ENCODE measurements around the gene EYS. TPM values are rescaled to one million over a fixed set of nuclear protein-coding genes. Genes with fewer than 3 reads are reported as not detected.

Gene EYS
- total RNA-seq, 1 donor from 2014 or later: not detected

DNA sequence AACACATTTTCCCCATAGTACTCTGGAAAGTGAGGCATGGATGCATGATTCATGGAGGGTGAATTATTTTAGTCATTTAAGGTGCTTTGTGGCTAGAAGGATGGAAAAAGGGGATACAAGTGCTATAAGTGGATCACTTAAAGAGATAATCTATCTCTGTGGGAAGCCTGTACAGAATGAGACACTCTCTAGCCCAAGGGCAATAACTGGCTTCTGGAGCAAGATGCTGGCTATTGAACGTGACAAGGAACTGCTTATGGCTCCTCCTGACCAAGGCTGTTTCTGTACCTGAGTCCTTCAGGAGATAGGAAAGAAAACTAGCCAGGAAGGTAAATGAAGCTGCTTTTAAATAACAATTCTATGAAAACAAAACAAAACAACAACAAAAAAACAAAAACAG lies 590.7 kb downstream of the EYS start:
- H3K27ac ChIP-seq: no peak overlapping the region
- TF ChIP-seq, protein P1, sequence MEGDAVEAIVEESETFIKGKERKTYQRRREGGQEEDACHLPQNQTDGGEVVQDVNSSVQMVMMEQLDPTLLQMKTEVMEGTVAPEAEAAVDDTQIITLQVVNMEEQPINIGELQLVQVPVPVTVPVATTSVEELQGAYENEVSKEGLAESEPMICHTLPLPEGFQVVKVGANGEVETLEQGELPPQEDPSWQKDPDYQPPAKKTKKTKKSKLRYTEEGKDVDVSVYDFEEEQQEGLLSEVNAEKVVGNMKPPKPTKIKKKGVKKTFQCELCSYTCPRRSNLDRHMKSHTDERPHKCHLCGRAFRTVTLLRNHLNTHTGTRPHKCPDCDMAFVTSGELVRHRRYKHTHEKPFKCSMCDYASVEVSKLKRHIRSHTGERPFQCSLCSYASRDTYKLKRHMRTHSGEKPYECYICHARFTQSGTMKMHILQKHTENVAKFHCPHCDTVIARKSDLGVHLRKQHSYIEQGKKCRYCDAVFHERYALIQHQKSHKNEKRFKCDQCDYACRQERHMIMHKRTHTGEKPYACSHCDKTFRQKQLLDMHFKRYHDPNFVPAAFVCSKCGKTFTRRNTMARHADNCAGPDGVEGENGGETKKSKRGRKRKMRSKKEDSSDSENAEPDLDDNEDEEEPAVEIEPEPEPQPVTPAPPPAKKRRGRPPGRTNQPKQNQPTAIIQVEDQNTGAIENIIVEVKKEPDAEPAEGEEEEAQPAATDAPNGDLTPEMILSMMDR (IDR thresholded peaks at IDR 0.05): no peak
- H3K27me3 ChIP-seq: no peaks in the 10 kb centered on the region
- no peaks in the 10 kb centered on the region for H3K4me1 ChIP-seq
- intact Hi-C loops (cut with DNase I): no loop called here
- no peak overlapping the region for H3K4me3 ChIP-seq
- H3K36me3 ChIP-seq: no peaks in the 10 kb centered on the region
- no peak for DNase-seq (ENCODE audit: low spot score in 2 of 2)
- H3K9me3 ChIP-seq: no peaks in the 10 kb centered on the region

DNA sequence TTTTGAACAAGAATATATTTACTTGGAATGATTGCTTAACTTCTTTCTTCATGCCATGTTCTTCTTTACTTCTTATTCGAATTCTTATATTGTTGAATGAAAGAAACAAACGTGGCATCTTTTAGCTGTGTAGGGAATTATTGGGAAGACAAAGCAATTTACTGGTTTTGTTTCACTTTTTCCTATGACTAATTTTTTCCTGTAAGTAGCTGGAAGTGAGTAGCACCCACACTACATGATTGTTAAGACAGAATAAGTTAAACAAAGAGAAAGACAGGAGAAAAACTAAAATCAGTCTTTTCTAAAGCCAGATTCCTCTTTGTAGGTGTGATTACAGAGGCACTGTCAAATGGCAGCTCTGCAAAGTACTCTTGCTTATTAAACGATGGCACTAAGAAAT lies 593.4 kb downstream of the EYS start:
- Histone ChIP-seq H3K9me3 (no peaks in the 10 kb centered on the region), H3K27ac (no peak overlapping the region), H3K4me1 (no peaks in the 10 kb centered on the region), H3K36me3 (no peaks in the 10 kb centered on the region), H3K4me3 (no peak overlapping the region), H3K27me3 (no peaks in the 10 kb centered on the region)
- TF ChIP-seq, protein P1 (IDR thresholded peaks at IDR 0.05): no peak
- no peak for DNase-seq (ENCODE audit: low spot score in 2 of 2)
- intact Hi-C loops (cut with DNase I): no loop called here

DNA sequence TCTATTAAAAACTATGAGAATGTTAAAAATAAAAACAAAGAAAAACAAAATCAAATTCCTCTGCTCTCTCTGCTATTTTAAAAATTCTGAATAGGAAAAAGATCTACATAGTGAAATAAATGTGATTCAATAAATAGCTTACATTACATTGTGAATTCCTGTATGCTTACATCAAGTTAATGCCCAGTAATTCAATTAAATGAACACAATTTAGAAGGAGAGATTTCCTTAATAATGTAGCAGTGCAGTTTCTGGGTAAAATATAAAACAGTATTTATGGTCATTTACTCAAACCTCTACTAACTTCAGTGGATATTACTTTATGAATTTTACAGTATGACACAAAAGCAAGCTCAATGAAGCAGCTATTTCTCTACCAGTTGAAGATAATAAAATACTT lies 594.6 kb downstream of the EYS start:
- DNase-seq (ENCODE audit: low spot score in 2 of 2): no peak
- H3K36me3 ChIP-seq: no peaks in the 10 kb centered on the region
- H3K27ac ChIP-seq: no peak overlapping the region
- TF ChIP-seq, protein P1 (IDR thresholded peaks at IDR 0.05): no peak
- H3K4me3 ChIP-seq: no peak overlapping the region
- no peaks in the 10 kb centered on the region for H3K9me3 ChIP-seq
- intact Hi-C loops (cut with DNase I): no loop called here
- no peaks in the 10 kb centered on the region for H3K27me3 ChIP-seq
- no peaks in the 10 kb centered on the region for H3K4me1 ChIP-seq

DNA sequence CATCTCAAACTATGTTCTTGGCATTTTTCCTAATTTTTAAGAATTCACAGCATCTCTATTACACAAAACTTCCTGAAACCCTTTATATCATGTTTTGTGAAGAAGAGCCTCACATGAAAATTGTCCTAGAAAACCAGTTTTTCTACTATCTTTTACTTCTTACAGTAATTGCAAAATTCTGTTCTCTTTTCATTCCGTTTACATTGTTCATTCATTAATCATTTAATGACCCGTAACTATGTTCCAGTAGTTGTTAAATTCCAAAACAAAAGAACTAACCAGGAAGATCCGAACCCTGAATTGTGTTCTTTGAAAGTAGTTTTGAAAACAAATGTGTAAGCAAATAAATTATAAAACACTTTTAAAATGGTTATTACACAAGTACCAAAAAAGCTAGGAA lies 597.0 kb downstream of the EYS start:
- Histone ChIP-seq H3K4me3 (no peak overlapping the region), H3K36me3 (no peaks in the 10 kb centered on the region), H3K9me3 (no peaks in the 10 kb centered on the region), H3K4me1 (no peaks in the 10 kb centered on the region), H3K27me3 (no peaks in the 10 kb centered on the region), H3K27ac (no peak overlapping the region)
- no peak for DNase-seq (ENCODE audit: low spot score in 2 of 2)
- TF ChIP-seq, protein P1 (IDR thresholded peaks at IDR 0.05): no peak
- intact Hi-C loops (cut with DNase I): no loop called here

DNA sequence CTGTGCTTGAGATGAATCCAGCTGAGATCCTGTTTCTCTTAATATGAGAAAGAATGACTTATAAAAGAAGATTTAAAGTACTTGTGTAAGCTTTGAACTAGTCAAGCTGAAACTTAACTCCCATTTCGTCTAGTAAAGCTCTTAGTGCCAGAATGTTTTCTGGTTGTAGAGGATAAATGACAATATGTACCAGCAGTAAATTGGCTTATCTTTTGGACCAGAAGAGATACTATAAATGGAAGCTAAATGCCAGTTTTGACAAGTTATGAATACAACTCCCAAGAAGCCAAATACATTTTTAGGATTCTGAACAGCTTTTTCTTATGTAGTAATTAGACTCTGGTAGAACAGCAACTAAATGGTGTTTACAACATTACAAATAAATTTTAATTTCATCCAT lies 608.7 kb downstream of the EYS start:
- H3K27me3 ChIP-seq: no peaks in the 10 kb centered on the region
- TF ChIP-seq, protein P1 (IDR thresholded peaks at IDR 0.05): no peak
- no peaks in the 10 kb centered on the region for H3K4me1 ChIP-seq
- no peak overlapping the region for H3K4me3 ChIP-seq
- DNase-seq (ENCODE audit: low spot score in 2 of 2): no peak
- intact Hi-C loops (cut with DNase I): no loop called here
- H3K27ac ChIP-seq: no peak overlapping the region
- H3K36me3 ChIP-seq: no peaks in the 10 kb centered on the region
- H3K9me3 ChIP-seq: no peaks in the 10 kb centered on the region

DNA sequence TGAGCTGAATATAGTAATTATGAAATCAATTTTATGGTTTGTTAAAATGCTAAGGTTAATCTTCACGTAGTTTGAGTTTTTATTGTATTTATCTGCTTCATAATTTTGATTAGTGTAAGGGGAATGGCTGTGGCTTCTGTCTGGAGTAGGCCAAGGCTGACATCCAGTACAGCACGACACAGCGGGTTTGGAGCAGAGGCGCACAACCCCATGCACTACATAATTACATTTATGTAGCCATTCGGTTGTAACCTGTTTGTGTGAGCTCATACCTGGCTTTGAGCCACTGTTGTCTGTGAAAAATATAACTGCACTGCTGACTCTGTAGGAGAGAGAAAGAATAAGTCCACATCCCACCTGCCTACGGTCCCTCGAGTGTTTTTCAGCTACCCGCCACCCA lies 615.5 kb downstream of the EYS start:
- intact Hi-C loops (cut with DNase I): no loop called here
- no peaks in the 10 kb centered on the region for H3K9me3 ChIP-seq
- H3K4me1 ChIP-seq: no peaks in the 10 kb centered on the region
- H3K27me3 ChIP-seq: no peaks in the 10 kb centered on the region
- no peak overlapping the region for H3K4me3 ChIP-seq
- H3K36me3 ChIP-seq: no peaks in the 10 kb centered on the region
- DNase-seq (ENCODE audit: low spot score in 2 of 2): no peak
- no peak overlapping the region for H3K27ac ChIP-seq
- TF ChIP-seq, protein P1 (IDR thresholded peaks at IDR 0.05): no peak

All from ascending aorta (tissue), 2 donors.